NCI-H460 (cell line): Measurements from ENCODE around the gene EMILIN1. TPM values are rescaled to one million over a fixed set of nuclear protein-coding genes. Genes with fewer than 3 reads are reported as not detected.

Experiments used
- DNase-seq: peaks from one replicate; pipeline ENCODE4 v3.0.0-alpha.2; 2016; ENCODE audit warnings: low read depth; ENCODE audit errors: extremely low read depth
- total RNA-seq: library from RNA; depleted of rRNA; stranded (reverse); fragments of >200 nt; shearing (Covaris generic); gene quantifications from 2 replicates; pipeline ENCODE4 v1.2.3, GENCODE V29; 2014

The EMILIN1 gene
- total RNA-seq, 1 experiment from 2014 or later: 0.22 TPM

- DNase-seq: no peak
Measured at GRCh38 chr2:27079233-27080139, 1.1 kb downstream of the EMILIN1 start.

GRCh38 chr2:27080140-27080469 lies 1.7 kb downstream of the EMILIN1 start:
- DNase-seq: no peak

GRCh38 chr2:27080603-27080936 lies 2.2 kb downstream of the EMILIN1 start:
- DNase-seq: no peak

- no peak for DNase-seq
Measured at GRCh38 chr2:27081984-27082772, 3.8 kb downstream of the EMILIN1 start.

- no peak for DNase-seq
Measured at GRCh38 chr2:27082773-27083409, 4.5 kb downstream of the EMILIN1 start.

- no peak for DNase-seq
Measured at GRCh38 chr2:27083410-27084296, 5.2 kb downstream of the EMILIN1 start.

- no peak for DNase-seq
Measured at GRCh38 chr2:27084297-27085061, 6.1 kb downstream of the EMILIN1 start.

GRCh38 chr2:27085062-27085672 lies 6.8 kb downstream of the EMILIN1 start:
- no peak for DNase-seq

- DNase-seq: peak; percentile 76
Measured at GRCh38 chr2:27085673-27086089, 7.3 kb downstream of the EMILIN1 start.

GRCh38 chr2:27086090-27086723 lies 7.8 kb downstream of the EMILIN1 start:
- peak; percentile 92 for DNase-seq

GRCh38 chr2:27086724-27087593 lies 8.5 kb downstream of the EMILIN1 start, which contains the start of gene KHK:
TSS of gene KHK (plus strand) at chr2:27086772. CDS start at chr2:27087260, 488 bp downstream.
- peak; percentile 11 for DNase-seq

- no peak for DNase-seq
Measured at GRCh38 chr2:27087823-27088410, 9.5 kb downstream of the EMILIN1 start.

- no peak for DNase-seq
Measured at GRCh38 chr2:27088634-27089033, 10.2 kb downstream of the EMILIN1 start.

GRCh38 chr2:27089111-27089954 lies 10.9 kb downstream of the EMILIN1 start:
- DNase-seq: no peak

- no peak for DNase-seq
Measured at GRCh38 chr2:27091746-27092695, 13.6 kb downstream of the EMILIN1 start.
